Uterus (tissue), 4 donors: Measurements from ENCODE around the gene HVCN1. TPM values are rescaled to one million over a fixed set of nuclear protein-coding genes. Genes with fewer than 3 reads are reported as not detected.

Source experiments
- DNase-seq, 2 donors: peaks; one replicate each; pipeline ENCODE4 v3.0.0-alpha.2; 2019 to 2020
- H3K27ac ChIP-seq, 2 donors: fragments of 200-600 bp; sonication (generic); 1 replicate in 1 of 2; 2 replicates in 1 of 2; pipeline ENCODE4 v1.5.1; 2016 to 2018
- H3K27me3 ChIP-seq, 2 donors: fragments of 200-600 bp; sonication (generic); one replicate each; pipeline ENCODE4 v1.5.1; 2018 to 2019; ENCODE audit warnings: control low read depth in 1 of 2
- H3K36me3 ChIP-seq, 2 donors: fragments of 200-600 bp; sonication (generic); one replicate each; pipeline ENCODE4 v1.5.1; 2019; ENCODE audit warnings: control low read depth in 1 of 2
- H3K4me1 ChIP-seq, 2 donors: fragments of 200-600 bp; sonication (generic); one replicate each; pipeline ENCODE4 v1.5.1; 2018 to 2019; ENCODE audit warnings: control low read depth in 1 of 2
- H3K4me3 ChIP-seq, 2 donors: fragments of 200-600 bp; sonication (generic); 1 replicate in 1 of 2; 2 replicates in 1 of 2; pipeline ENCODE4 v1.5.1; 2018 to 2019; ENCODE audit warnings: mild to moderate bottlenecking in 1 of 2
- H3K9me3 ChIP-seq, 2 donors: fragments of 200-600 bp; sonication (generic); one replicate each; pipeline ENCODE4 v1.5.1; 2019; ENCODE audit warnings: control low read depth in 1 of 2
- CTCF ChIP-seq, 4 experiments: fragments of 200-600 bp in 2 of 4; fragments of 450-650 bp in 2 of 4; sonication (generic) in 2 of 4; IDR thresholded peaks; one replicate each; pipeline ENCODE4 v1.5.1; 2016 to 2019; ENCODE audit warnings: antibody characterized with exemption in 4 of 4, mild to moderate bottlenecking in 2 of 4, moderate library complexity in 1 of 4
- POLR2A ChIP-seq, 2 donors: fragments of 450-650 bp; IDR thresholded peaks; one replicate each; pipeline ENCODE4 v1.6.1; 2016; ENCODE audit warnings: antibody characterized with exemption in 2 of 2, mild to moderate bottlenecking in 1 of 2, moderate library complexity in 1 of 2
- intact Hi-C: fragments of 100-400 bp; cut with DNase I; formaldehyde crosslinking; loops from one replicate; pipeline ENCODE4 v1.15.1; 2023; ENCODE audit warnings: low total_unique reads
- total RNA-seq, 4 donors: library from RNA; depleted of rRNA in 3 of 4; stranded (reverse); fragments of >200 nt in 3 of 4; gene quantifications; one replicate each; pipeline versions ENCODE4 v1.1.0 to v1.2.4, GENCODE V29; 2014 to 2023
- donor health status: DM: yes; HTN: yes; CAD: no.

Gene HVCN1
- total RNA-seq, 4 donors from 2014 or later: 3.8 to 18.1 (median 14.0) TPM

- no peak for TF ChIP-seq POLR2A (IDR thresholded peaks at IDR 0.05)
- TF ChIP-seq CTCF (IDR thresholded peaks at IDR 0.05): no peak
- Histone ChIP-seq H3K4me1 (no peaks in the 10 kb centered on the region), H3K36me3 (no peaks in the 10 kb centered on the region), H3K27ac (no peak overlapping the region), H3K4me3 (no peak overlapping the region), H3K27me3 (no peaks in the 10 kb centered on the region), H3K9me3 (no peaks in the 10 kb centered on the region)
- intact Hi-C loops: no loop called here
- no peak for DNase-seq
Measured at GRCh38 chr12:110708917-110709316, 20.0 kb upstream of the HVCN1 start.

GRCh38 chr12:110705309-110705708, 16.4 kb upstream of the HVCN1 start:
- TF ChIP-seq CTCF (IDR thresholded peaks at IDR 0.05) (no peak), POLR2A (IDR thresholded peaks at IDR 0.05) (no peak)
- no peak for DNase-seq
- no peaks in the 10 kb centered on the region for H3K27me3 ChIP-seq
- H3K36me3 ChIP-seq: no peaks in the 10 kb centered on the region
- H3K4me3 ChIP-seq: no peak overlapping the region
- no peaks in the 10 kb centered on the region for H3K4me1 ChIP-seq
- H3K9me3 ChIP-seq: no peaks in the 10 kb centered on the region
- intact Hi-C loops: no loop called here
- no peak overlapping the region for H3K27ac ChIP-seq

DNA sequence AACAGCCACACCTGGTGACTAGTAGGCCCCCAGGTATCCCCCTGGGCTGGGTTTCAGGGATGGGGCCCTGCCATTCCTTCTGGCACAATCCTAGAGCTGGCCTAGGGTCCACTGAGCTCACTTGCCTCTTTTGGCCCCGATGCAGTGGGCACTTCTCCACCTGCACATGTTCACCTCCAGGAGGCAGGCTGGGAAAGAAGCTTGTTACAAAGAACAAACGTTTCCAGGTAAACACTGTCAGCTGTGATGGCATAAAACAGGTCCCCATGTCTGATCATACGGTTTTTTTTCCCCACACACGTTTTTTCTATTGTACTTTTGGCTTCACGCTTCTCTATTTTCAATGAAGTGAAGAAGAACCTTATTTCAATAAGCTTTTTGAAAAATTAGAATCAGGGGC, 15.8 kb upstream of the HVCN1 start:
- H3K4me1 ChIP-seq: no peaks in the 10 kb centered on the region
- TF ChIP-seq CTCF (IDR thresholded peaks at IDR 0.05) (no peak), POLR2A (IDR thresholded peaks at IDR 0.05) (no peak)
- H3K27me3 ChIP-seq: no peaks in the 10 kb centered on the region
- H3K4me3 ChIP-seq: no peak overlapping the region
- H3K27ac ChIP-seq: no peak overlapping the region
- no peak for DNase-seq
- intact Hi-C loops: no loop called here
- H3K9me3 ChIP-seq: no peaks in the 10 kb centered on the region
- H3K36me3 ChIP-seq: no peaks in the 10 kb centered on the region

DNA sequence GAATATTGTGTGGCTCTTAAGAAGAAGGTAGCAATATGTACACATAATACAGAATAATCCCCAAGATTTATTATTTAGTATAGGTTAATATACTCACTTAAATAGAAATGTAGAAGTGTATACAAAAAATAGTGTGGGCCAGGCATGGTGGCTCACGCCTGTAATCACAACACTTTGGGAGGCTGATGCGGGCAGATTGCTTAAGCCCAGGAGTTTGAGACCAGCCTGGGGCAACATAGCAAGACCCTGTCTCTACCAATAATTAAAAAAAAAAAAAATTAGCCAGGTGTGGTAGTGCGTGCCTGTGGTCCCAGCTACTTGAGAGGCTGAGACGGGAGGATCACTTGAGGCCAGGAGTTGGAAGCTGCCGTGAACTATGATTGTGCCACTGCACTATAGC, 15.3 kb upstream of the HVCN1 start:
- no peak for DNase-seq
- intact Hi-C loops: no loop called here
- TF ChIP-seq POLR2A (IDR thresholded peaks at IDR 0.05) (no peak), CTCF (IDR thresholded peaks at IDR 0.05) (no peak)
- no peaks in the 10 kb centered on the region for H3K27me3 ChIP-seq
- H3K36me3 ChIP-seq: no peaks in the 10 kb centered on the region
- H3K9me3 ChIP-seq: no peaks in the 10 kb centered on the region
- H3K4me3 ChIP-seq: no peak overlapping the region
- peaks cover 0 to 1% of the 10 kb centered on the region in 2 donors for H3K4me1 ChIP-seq
- H3K27ac ChIP-seq: no peak overlapping the region

DNA sequence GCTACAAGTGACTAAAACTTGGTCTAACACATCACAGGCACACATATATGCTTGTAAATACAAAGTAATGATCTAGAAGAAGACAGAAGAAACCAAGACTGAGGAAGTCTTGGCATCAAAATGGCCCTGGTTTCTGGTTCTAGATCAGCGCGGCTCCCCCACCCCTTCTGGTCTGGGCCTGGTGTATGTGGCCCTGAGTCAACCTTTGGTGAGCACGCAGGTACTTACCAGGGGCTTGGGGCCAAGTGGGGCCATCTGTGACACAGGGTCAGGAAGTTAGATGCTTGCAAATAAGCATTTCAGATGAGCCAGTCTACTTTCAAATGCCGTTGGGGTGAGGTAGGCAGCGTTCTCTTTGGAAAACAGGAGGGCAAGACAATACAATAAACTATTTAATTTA, 13.2 kb upstream of the HVCN1 start:
- Histone ChIP-seq H3K4me1 (peaks cover 0 to 7% of the 10 kb centered on the region in 2 donors), H3K4me3 (no peak overlapping the region), H3K36me3 (no peaks in the 10 kb centered on the region), H3K27ac (no peak overlapping the region), H3K9me3 (no peaks in the 10 kb centered on the region), H3K27me3 (no peaks in the 10 kb centered on the region)
- DNase-seq: no peak
- intact Hi-C loops: no loop called here
- TF ChIP-seq CTCF (IDR thresholded peaks at IDR 0.05) (no peak), POLR2A (IDR thresholded peaks at IDR 0.05) (no peak)
